GM19452 (cell line): ENCODE data around the gene CFAP251.

Experiments used
- ATAC-seq: cut with Tn5 transposase; IDR thresholded peaks from one replicate; pipeline ENCODE4 v1.9.1; 2021; ENCODE audit not compliant: unreplicated experiment

Gene CFAP251

DNA sequence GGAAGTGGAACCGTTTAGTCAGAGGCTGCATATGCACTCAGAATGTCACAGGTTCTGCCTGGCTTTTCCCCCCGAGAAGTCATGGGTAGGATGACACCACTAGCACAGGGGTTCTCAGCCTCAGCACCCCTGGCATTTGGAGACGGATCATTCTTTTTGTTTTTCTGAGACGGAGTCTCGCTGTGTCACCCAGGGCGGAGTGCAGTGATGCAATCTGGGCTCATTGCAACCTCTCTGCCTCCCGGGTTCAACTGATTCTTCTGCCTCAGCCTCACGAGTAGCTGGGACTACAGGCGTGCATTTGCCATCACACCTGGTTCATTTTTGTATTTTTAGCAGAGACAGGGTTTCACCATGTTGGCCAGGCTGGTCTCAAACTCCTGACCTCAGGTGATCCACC, 131.4 kb downstream of the CFAP251 start:
- no peak for ATAC-seq

- no peak for ATAC-seq
These were observed 132.3 kb downstream of the CFAP251 start for GRCh38 chr12:122050706-122051105.

DNA sequence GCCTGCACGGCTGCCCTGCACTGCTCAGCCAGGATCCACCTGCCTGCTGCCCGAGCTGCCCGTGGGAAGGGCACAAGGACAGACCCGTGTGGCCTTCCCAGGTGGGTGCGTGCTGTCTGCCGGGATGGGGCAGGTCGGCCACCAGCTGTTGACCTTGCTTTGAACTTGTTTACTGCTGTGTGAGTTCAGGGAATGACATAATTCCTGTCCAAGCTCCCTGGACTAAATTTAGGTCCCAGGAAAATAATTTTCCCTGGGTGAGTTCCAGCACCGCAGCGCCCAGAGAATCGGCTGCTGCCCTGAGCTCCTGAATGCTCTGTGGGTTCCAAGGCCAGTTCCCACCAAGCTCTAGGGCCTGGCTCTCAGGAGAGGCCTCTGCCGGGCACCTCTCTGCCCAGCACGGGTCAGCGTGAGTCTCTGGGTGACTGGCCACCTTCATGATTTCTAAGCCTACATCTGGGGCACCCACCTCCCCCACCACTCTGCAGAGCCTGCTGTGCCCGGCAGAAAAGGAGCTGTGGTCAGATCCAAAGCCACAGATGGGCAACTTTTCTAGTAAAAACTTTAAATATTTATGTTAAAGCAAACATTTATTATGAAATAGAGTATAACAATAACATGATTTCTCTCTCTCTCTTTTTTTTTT, 133.0 kb downstream of the CFAP251 start:
- ATAC-seq: no peak

GRCh38 chr12:122052285-122052684, 133.9 kb downstream of the CFAP251 start:
- ATAC-seq: no peak
